Ovary (tissue), 9 donors: ENCODE measurements around the gene SMG6. TPM values are rescaled to one million over a fixed set of nuclear protein-coding genes. Genes with fewer than 3 reads are reported as not detected.
A peak's percentile ranks its signal among the peaks of the same experiment; 100 is the strongest.

ENCODE experiments used
- DNase-seq, 5 donors: peaks; one replicate each; pipeline ENCODE4 v3.0.0-alpha.2; 2019 to 2020
- H3K27ac ChIP-seq, 2 donors: fragments of 200-600 bp; one replicate each; pipeline versions ENCODE4 v1.5.1 to v1.8.0; 2019 to 2022
- H3K27me3 ChIP-seq: fragments of 200-600 bp; one replicate; pipeline ENCODE4 v1.8.0; 2022
- H3K36me3 ChIP-seq: fragments of 200-600 bp; sonication (generic); one replicate; pipeline ENCODE4 v1.5.1; 2019
- H3K4me1 ChIP-seq: one replicate; pipeline ENCODE4 v1.8.1; 2013; ENCODE audit warnings: mild to moderate bottlenecking, moderate library complexity; ENCODE audit not compliant: insufficient read depth
- H3K4me3 ChIP-seq: fragments of 200-600 bp; sonication (generic); one replicate; pipeline ENCODE4 v1.5.1; 2017
- H3K9me3 ChIP-seq, 2 donors: fragments of 200-600 bp in 1 of 2; sonication (generic) in 1 of 2; one replicate each; pipeline versions ENCODE4 v1.5.1 to v1.8.1; 2013 to 2019; ENCODE audit warnings: mild to moderate bottlenecking in 1 of 2, moderate library complexity in 1 of 2
- EP300 ChIP-seq: sonication (generic); formaldehyde crosslinking; IDR thresholded peaks from one replicate; pipeline ENCODE4 v1.6.1; 2017; ENCODE audit warnings: antibody characterized with exemption
- POLR2A ChIP-seq: fragments of 450-650 bp; IDR thresholded peaks from one replicate; pipeline ENCODE4 v1.6.1; 2017; ENCODE audit warnings: antibody characterized with exemption, mild to moderate bottlenecking, moderate library complexity
- WGBS, 3 donors: extraction: QIAGEN DNeasy Blood & Tissue Kit in 1 of 3; methylation state at CpG; one replicate each; pipeline versions ENCODE4 v1.1.5 to v1.1.7; 2013 to 2017; 5-methylcytosine and 5-hydroxymethylcytosine counted together
- intact Hi-C, 4 donors: fragments of 100-400 bp; cut with DNase I; formaldehyde crosslinking; loops; one replicate each; pipeline versions ENCODE4 v1.11.0 to v1.15.1; 2022 to 2023
- polyA plus RNA-seq, 2 donors: library from polyadenylated mRNA; stranded (reverse); fragments of 200-250 nt in 1 of 2; fragments of 350-450 nt in 1 of 2; fragmentation: Illumina TruSeq in 1 of 2; extraction: RNeasy Lipid Tissue Mini Kit (QIAGEN cat#74804) in 1 of 2; gene quantifications; one replicate each; pipeline ENCODE4 v1.2.3, GENCODE V29; 2013 to 2014
- total RNA-seq, 7 donors: library from RNA; depleted of rRNA in 2 of 7; stranded (reverse); fragments of >200 nt in 2 of 7; fragmentation: NEBNext Ultra II Directional in 3 of 7; extraction: Animal tissue kit (Norgen Biotek cat#: 25700) in 3 of 7; gene quantifications; one replicate each; pipeline versions ENCODE4 v1.1.0 to v1.2.4, GENCODE V29; 2016 to 2023
- TF ChIP-seq, protein P1 (sequence below), 3 donors: fragments of 450-650 bp in 2 of 3; fragments of 200-600 bp in 1 of 3; IDR thresholded peaks; one replicate each; pipeline versions ENCODE4 v1.5.1 to v1.8.0; 2016 to 2022; ENCODE audit warnings: antibody characterized with exemption in 3 of 3, mild to moderate bottlenecking in 1 of 3
- donor health status: DM: no; HTN: no; CAD: no; lungs with moderate emphysema.
- donor health status: DM: no; HTN: no; CAD: no.
- donor health status: Bipolar disorder and iron deficiency.
- donor health status: DM: yes; HTN: yes; CAD: no.
- donor health status: DM: no; HTN: no; CAD: no.
- donor health status: DM: yes; HTN: yes; CAD: no.

SMG6 gene
- total and polyA plus RNA-seq, 9 donors: 33.8 to 66.0 (median 51.0) TPM

DNA sequence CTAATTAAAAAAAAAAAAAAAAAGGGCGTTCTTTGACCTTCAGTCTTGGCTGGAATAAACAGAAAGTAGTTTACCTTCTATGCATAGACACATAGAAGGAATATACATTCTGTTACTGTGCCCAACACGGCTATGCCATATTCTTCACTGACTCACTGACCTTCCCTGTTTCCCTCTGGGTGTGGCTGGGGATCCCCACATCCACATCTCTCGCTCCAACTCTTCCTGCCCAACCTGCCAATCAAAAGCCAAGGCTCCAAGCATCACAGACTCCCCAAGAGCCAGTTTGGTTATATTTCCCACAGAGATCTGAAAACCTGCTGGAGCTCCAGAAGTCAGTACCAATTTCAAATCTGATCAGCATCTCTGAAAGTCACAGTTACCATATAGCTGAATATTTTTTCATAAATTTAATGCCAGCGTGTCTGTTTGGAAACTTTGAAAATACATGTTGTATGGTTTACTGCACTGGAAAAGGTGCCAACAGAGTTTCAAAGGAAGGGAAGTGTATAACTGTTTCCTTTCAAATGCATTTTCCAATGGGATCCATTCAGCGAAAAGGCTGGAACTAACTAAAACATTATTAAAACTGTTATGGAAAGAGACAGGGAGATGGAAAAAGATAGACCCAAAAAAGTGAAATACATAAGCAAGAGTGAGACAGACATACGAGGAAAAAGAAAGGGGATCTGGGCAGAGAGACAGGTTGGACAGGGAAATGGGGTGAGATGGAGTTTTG is 91.8 kb downstream of the SMG6 start:
- DNase-seq: peak in 1 of 5 donors; percentile 11
- no peaks in the 10 kb centered on the region for H3K27me3 ChIP-seq
- peak overlapping the region; percentile 12 to 94 for H3K27ac ChIP-seq
- 82 to 85% (median 84%) methylated on average over 6 of the region's 6 CpGs for WGBS, 3 donors
- no peak overlapping the region for H3K4me3 ChIP-seq
- intact Hi-C loops: loop anchor here in 1 of 4 donors (5.0 kb wide), 1 partner anchor 35 kb away; no protein-coding TSS in a partner anchor
- TF ChIP-seq, protein P1, sequence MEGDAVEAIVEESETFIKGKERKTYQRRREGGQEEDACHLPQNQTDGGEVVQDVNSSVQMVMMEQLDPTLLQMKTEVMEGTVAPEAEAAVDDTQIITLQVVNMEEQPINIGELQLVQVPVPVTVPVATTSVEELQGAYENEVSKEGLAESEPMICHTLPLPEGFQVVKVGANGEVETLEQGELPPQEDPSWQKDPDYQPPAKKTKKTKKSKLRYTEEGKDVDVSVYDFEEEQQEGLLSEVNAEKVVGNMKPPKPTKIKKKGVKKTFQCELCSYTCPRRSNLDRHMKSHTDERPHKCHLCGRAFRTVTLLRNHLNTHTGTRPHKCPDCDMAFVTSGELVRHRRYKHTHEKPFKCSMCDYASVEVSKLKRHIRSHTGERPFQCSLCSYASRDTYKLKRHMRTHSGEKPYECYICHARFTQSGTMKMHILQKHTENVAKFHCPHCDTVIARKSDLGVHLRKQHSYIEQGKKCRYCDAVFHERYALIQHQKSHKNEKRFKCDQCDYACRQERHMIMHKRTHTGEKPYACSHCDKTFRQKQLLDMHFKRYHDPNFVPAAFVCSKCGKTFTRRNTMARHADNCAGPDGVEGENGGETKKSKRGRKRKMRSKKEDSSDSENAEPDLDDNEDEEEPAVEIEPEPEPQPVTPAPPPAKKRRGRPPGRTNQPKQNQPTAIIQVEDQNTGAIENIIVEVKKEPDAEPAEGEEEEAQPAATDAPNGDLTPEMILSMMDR (IDR thresholded peaks at IDR 0.05): no peak
- no peak for TF ChIP-seq EP300
- no peak for TF ChIP-seq POLR2A
- H3K36me3 ChIP-seq: no peaks in the 10 kb centered on the region
- no peaks in the 10 kb centered on the region for H3K9me3 ChIP-seq
- peaks cover 21% of the 10 kb centered on the region for H3K4me1 ChIP-seq

DNA sequence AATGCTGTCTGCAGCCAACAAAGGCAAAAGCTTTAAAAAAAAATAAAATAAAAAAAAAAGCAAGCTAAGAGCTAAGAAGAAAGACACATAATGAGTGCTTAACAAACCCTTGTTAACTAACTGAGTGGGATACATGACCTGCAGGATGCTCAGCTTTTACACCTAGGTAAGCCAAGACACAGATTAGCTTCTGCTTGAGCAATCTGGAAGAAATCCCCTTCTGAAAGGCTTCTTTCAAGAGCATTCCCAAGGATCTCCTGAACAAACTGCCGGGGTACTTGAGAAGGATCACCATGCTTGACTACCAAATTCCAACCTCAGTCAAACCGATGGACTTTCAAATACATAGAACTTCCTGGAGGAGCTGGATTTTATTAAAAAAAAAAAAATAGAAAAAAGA is 92.9 kb downstream of the SMG6 start:
- H3K4me3 ChIP-seq: no peak overlapping the region
- peaks cover 23% of the 10 kb centered on the region for H3K4me1 ChIP-seq
- no peaks in the 10 kb centered on the region for H3K27me3 ChIP-seq
- H3K36me3 ChIP-seq: no peaks in the 10 kb centered on the region
- H3K27ac ChIP-seq: peak overlapping the region in 1 of 2 donors; percentile 94
- H3K9me3 ChIP-seq: no peaks in the 10 kb centered on the region
- WGBS, 3 donors: 76 to 85% (median 76%) methylated on average over 2 of the region's 2 CpGs
- intact Hi-C loops: loop anchor here in 1 of 4 donors (5.0 kb wide), 1 partner anchor 33 kb away; no protein-coding TSS in a partner anchor
- TF ChIP-seq EP300 (no peak), POLR2A (no peak)
- TF ChIP-seq, protein P1 (IDR thresholded peaks at IDR 0.05): no peak
- DNase-seq: no peak

DNA sequence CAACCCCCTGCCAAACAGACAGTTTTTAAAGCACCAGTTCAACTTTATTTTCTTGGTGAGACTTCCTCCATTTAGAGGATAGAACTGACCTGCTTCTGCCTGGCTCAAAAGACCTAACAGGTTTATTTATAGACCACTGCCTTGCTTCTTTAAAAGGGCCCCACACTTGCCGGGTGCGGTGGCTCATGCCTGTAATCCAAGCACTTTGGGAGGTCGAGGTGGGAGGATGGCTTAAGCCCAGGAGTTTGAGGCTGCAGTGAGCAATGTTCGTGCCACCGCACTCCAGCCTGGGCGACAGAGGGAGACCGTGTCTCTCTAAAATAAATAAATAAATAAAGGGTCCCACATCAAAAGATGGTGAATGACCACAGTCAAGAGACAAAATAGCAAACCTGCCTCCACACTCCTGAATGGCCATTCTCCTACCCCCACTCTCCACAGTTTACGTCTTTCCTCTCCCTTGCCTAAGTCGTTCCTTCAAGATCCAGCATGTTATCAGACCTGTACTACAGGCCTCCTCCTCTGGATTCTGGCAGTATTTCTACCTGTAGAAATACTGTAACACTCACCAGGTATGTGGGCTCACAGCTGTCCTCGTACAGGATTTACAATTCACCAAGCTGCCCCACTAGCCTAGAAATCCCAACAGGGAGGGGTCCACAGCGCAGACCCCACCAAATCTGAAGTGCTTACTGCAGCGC is 95.6 kb downstream of the SMG6 start:
- H3K27ac ChIP-seq: peak overlapping the region in 1 of 2 donors; percentile 20
- TF ChIP-seq POLR2A: no peak
- TF ChIP-seq, protein P1 (IDR thresholded peaks at IDR 0.05): no peak
- no peak for TF ChIP-seq EP300
- 55 to 67% (median 63%) methylated on average over 12 of the region's 12 CpGs for WGBS, 3 donors

DNA sequence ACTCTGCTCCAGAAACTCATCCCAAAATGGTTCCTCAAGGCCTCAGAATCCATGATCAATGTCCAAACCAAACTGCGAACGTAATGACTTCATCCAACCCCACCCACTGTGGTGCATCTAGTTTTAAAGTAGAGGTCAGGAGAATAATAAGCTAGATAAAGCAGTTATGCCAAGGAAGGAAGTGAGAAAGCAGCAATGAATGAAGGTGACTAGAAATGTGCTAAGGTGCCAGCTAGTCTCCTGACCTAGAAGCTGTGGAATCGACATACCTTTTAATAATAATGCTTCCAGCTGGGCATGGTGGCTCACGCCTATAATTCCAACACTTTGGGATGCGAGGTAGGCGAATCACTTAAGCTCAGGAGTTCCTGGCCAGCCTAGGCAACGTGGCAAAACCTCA is 99.2 kb downstream of the SMG6 start:
- H3K9me3 ChIP-seq: no peaks in the 10 kb centered on the region
- 91 to 92% (median 92%) methylated on average over 7 of the region's 7 CpGs for WGBS, 3 donors
- peaks cover 9% of the 10 kb centered on the region for H3K4me1 ChIP-seq
- no peaks in the 10 kb centered on the region for H3K36me3 ChIP-seq
- no peak for DNase-seq
- intact Hi-C loops: no loop called here
- no peak overlapping the region for H3K27ac ChIP-seq
- no peaks in the 10 kb centered on the region for H3K27me3 ChIP-seq
- TF ChIP-seq EP300: no peak
- TF ChIP-seq, protein P1 (IDR thresholded peaks at IDR 0.05): no peak
- TF ChIP-seq POLR2A: no peak
- H3K4me3 ChIP-seq: no peak overlapping the region

More for the DNA sequence above, 95.6 kb downstream of the SMG6 start:
- intact Hi-C loops: no loop called here
- DNase-seq: no peak
- peaks cover 13% of the 10 kb centered on the region for H3K4me1 ChIP-seq
- H3K27me3 ChIP-seq: no peaks in the 10 kb centered on the region
- H3K9me3 ChIP-seq: no peaks in the 10 kb centered on the region
- no peak overlapping the region for H3K4me3 ChIP-seq
- no peaks in the 10 kb centered on the region for H3K36me3 ChIP-seq
